DMS153 (cell line): ENCODE results near the gene SPSB1.

ENCODE experiments used
- DNase-seq: peaks from one replicate; lab custom pipeline; 2025; lab: John Stamatoyannopoulos, UW

Gene SPSB1

GRCh38 chr1:9319789-9320519 lies 27.3 kb downstream of the SPSB1 start:
- DNase-seq = no peak

- no peak for DNase-seq
Observed at GRCh38 chr1:9320520-9321479, 28.1 kb downstream of the SPSB1 start.

GRCh38 chr1:9321480-9321849 lies 28.8 kb downstream of the SPSB1 start:
- DNase-seq = no peak

- no peak for DNase-seq
Observed at GRCh38 chr1:9321986-9322660, 29.4 kb downstream of the SPSB1 start.

GRCh38 chr1:9322661-9323244 lies 30.1 kb downstream of the SPSB1 start:
- no peak for DNase-seq

DNA sequence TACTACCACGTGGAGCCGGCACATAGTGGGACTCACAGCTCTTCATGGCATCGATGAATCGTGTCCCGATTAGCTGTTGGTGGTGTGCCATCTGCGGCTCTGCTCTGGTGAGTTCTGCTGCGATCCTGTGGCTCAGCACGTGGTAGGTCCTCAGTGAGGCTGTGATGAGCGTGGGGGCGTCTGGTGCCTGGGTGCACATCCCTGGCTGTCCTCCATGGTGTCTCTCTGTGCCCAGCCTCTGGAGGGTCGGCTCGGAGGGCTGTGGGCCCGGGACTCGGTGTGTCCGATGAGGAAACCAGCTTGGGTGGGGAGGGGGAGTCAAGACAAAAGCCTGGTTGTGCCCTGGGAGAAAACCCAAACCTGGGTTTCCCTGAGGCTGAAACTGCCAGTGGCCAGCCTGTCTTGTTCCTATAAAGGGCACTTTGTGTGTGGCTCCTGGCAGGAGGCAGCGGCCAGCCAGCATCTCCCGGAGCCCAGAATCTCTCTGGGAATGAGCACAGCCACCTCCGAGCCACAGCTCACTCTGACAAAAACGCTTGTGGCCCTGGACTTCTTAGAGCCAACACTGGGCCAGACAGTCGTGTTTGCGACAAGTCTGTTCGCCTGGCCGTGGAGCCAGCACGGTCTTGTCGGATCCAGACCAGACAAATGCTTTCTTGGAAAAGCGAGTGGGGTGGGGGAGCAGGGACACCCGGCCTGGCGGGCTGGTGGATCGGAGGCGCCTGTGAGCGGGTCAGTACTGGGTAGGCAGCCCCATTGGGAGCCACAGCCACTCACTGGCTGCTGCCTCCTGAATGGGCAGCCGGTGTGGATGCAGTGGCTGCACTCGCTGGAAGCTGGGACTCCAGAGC lies 31.8 kb downstream of the SPSB1 start:
- DNase-seq = no peak

DNA sequence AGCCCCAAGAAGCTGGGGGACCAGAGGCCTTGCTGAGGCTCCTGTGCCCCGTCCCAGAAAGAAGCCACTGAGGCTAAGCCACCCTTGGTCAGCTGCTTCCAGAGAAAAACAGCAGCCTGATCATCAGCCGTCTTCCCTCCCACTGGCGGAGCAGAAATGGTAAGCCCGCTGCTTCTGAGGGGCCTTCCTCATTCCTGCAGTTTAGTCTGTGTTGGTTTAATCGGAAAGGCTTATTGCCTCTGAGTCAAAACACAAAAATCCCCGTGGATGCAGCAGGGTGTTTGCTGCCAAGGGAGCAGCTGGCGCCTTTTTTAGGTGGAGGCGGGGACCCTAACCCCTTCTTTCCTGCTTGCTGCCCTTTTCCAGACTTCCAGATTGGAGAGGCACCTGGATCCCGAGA lies 33.9 kb downstream of the SPSB1 start:
- no peak for DNase-seq

GRCh38 chr1:9328201-9328600 lies 35.5 kb downstream of the SPSB1 start:
- DNase-seq = no peak

DNA sequence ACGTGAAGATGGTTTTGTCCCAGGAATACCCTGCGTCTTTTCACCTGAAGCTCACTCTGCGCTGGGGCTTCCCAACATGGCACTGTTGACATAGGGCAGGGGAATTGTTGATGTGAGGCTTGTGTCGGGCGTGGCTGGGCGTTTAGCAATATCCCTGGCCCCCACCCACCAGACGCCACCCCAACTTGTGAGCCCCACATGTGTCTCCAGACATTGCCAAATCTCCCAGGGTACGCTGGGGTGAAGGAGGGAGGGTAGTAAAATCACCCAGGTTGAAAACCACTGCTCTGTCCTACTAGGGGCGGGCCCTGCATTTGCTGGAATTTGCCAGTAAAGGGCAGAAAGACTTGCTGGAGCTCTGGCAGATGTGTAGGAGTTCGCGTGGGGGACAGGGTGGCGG lies 36.0 kb downstream of the SPSB1 start:
- no peak for DNase-seq

GRCh38 chr1:9331016-9331415 lies 38.3 kb downstream of the SPSB1 start:
- peak; percentile 68 for DNase-seq

- DNase-seq = peak; percentile 32
Observed at GRCh38 chr1:9331558-9332346, 39.1 kb downstream of the SPSB1 start.

DNA sequence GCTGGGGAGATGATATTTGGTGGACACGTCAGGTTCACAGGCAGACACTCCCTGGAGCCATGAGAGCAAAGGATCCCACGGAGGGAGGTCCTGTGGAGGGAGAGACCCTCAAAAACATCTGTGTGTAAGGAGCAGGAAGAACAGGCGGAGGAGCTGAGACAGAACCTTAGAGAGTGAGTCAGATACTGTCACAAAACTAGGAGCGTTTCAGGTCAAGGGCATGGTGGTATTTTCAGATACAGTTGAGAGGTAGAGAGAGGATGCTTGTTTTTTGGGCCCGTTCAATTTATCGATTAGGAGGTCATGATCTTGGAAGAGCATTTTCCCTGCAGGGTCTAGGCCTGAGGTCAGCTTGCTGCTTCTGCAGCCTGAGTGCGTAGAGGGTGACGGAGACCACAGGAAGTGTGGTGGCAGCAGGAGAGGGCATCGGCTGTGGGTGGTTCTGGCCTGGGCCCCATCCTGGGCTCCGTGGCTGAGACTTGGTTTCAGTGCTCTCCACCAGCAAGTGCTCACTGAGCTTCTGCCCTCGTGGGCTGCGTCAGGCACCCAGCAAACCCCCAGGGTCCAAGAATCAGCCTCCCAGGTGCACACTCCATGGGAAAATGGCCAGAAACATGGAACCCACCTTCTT lies 39.9 kb downstream of the SPSB1 start:
- DNase-seq = no peak

- DNase-seq = peak; percentile 36
Observed at GRCh38 chr1:9338397-9339246, 45.9 kb downstream of the SPSB1 start.

DNA sequence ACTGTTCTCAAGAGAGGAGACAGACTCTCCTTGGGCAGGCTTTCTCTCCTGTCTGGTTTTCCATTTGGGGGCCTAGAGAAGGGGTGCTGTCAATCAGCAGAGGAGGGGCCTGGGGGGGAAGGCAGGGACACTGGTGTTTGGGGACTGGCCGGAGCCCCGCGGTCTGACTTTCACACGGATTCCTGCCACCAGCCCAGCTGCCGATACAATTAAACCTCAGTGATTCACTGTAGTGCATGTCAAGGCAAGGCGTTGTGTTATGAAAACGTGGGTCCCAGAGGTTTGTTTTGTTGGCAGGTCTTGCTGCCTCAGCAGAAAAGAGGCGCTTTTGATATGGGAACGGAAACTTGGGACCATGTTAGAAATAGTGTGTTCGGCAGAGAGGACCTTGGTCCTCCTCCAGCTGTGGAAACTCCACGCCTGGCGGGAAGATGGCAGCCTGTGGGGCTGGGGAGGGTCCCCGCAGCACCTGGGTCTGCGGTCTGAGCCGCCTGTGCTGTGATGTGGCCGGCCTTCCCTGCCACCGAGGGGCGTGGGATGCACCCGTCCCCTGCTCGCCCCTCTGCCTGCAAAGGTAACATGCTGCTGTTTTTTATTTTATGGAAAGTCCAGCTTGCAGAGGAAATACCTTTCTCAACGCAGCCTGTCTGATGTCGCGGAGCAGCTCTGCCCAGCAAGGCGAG lies 47.6 kb downstream of the SPSB1 start:
- no peak for DNase-seq

DNA sequence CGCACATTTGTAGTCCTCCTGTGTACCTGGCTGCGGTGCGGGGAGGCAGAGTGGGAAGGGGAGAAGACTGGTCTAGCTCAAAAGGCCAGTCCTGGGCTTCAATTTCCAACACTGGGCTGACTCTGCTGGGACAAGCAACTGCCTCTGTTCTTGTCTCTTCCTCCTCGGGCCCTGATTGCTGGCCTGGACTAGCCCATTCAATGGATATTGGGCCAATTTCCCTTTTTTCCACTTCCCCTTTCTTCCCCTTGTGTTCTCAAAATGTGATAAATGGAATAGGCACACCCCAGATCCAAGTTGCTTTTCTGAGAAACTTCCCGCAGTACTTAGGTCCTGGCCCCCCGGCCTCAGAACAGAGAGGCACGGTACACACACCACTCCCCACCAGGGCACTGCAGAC lies 48.2 kb downstream of the SPSB1 start:
- DNase-seq = no peak

- no peak for DNase-seq
Observed at GRCh38 chr1:9341301-9341845, 48.7 kb downstream of the SPSB1 start.

GRCh38 chr1:9343269-9343668 lies 50.6 kb downstream of the SPSB1 start:
- no peak for DNase-seq
